ENCODE measurements around the gene NUTM2E.
"Not testable (repeated sequence)": the region's sequence is repeated elsewhere in the genome, so short reads cannot be mapped to it uniquely, and the experiment has no call there.

Gene NUTM2E

GRCh38 chr10:79866903-79867551 is 40.5 kb downstream of the NUTM2E start:
- DNase-seq: not testable (repeated sequence)

DNA sequence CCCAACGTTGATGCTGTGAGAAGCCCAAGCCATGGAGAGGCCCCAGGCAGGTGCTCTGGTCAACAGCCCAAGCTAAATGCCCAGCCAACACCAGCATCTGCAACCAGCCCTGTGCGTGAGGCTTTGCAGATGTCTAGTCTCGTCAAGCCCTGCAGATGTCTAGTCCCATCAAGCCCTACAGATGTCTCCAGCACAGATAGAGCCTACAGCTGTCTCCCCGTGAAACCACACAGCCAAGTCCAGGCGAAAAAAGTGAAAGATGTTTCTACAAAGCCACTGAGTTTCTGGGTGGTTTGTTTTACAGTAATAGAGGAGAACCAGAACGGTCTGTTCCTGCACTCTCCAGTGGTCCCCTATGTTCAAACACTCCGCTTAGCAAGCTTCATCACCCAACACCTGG is 41.5 kb downstream of the NUTM2E start:
- peak; percentile 2 for DNase-seq

- DNase-seq: not testable (repeated sequence)
Measured at GRCh38 chr10:79869439-79870097, 43.0 kb downstream of the NUTM2E start.

DNA sequence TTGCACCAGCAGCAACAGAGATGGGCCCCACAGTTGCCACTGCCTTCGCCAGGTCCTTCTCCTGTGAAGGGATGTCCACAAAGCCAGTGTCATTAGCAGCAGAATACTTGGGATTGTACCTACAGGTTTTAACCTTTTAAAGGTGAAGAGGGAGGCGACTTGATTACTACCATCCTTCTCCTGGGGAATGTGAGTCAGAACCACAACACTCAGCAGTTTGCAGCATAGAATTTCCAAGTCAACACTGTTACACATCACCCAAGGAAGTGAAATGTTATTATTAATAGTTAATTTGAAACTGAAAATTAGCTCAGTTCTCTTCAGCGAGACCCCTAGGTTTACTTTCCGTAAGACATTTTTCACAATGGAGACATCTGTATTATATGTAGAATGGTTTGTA is 45.2 kb downstream of the NUTM2E start:
- not testable (repeated sequence) for DNase-seq
